IPS DF 4.7 (cell line): Measurements from ENCODE around the gene BAIAP2.
"Not testable (repeated sequence)": the region's sequence is repeated elsewhere in the genome, so short reads cannot be mapped to it uniquely, and the experiment has no call there.

Experiments used
- DNase-seq: peaks from one replicate; pipeline ENCODE4 v3.0.0-alpha.2; 2013; ENCODE audit warnings: low spot score; ENCODE audit errors: extremely low read depth

Gene BAIAP2

DNA sequence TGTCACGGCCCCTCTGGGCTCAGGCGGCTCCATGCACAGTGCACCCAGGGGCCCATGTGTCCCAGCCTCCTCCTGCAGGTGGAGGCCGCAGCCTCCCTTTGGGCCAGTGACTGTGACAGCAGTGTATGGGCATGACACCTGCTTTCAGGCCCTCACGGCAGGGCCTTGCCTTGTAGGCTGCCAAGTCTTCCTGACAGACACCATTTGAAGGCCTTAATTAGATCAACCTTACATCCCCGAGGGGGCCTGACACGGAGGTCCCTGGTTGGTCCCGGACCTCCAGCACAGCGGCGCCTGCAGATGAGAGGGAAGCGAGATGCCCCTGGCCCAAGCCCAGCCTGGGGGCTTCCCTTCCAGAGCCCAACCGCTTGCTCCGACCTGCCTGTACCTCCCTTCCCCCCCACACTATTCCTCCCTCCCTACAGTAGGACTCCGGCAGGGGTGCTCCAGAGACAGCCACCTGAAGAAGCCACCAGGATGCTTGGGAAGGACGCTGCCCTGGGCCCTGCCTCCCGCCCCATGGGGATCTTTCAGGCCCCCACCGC lies 31.9 kb downstream of the BAIAP2 start:
- no peak for DNase-seq

- no peak for DNase-seq
Measured at GRCh38 chr17:81067391-81067811, 32.5 kb downstream of the BAIAP2 start.

- no peak for DNase-seq
Measured at GRCh38 chr17:81068411-81069134, 33.6 kb downstream of the BAIAP2 start.

- DNase-seq: no peak
Measured at GRCh38 chr17:81069135-81069645, 34.2 kb downstream of the BAIAP2 start.

GRCh38 chr17:81070541-81071246 lies 35.7 kb downstream of the BAIAP2 start:
- DNase-seq: no peak

DNA sequence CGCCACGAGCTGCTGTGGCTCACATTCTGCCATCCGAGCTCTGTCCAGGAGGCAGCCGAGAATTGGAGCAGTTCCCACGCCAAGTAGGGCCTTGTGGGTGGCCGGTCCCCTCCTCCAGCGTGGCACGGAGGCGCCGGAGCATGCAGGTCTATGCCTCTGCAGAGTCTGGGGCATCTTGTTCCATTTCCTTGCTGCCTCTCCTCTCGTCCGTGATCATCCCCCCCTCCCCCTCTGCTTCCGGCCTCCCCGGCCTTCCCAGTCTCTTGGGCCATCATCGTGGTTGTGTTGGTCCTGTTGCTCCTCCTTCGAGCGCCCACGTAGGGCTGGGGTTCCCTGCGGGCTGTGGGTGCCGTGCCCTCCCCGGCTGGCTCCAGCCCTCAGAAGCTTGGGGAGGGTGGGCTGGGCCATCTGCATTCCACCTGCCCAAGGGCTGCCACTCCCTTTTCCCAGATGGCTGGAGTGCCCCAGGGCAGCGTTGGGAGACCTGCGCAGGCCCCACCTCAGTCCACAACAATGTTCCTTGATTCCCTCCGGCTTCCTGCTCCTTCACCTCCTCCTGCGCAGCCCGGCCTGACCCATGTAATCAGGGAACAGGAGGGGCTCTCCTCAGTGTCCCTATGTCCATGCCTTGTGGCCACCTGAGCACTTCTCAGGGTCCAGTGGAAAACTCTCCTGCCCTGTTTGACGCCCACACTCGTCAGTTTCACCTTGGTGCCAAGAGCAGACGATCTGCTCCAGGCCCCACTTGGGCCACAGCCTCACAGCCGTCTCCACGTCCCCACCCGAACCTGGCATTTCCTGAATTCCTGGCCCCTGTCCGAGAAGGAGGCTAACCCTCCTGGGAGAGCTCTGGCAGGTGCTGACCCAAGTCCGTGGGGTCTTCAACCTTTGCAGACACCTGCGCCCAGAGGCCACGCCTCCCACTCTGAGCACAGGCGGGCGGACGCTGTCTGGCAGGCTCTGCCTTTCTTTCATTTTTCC lies 37.1 kb downstream of the BAIAP2 start:
- DNase-seq: no peak

DNA sequence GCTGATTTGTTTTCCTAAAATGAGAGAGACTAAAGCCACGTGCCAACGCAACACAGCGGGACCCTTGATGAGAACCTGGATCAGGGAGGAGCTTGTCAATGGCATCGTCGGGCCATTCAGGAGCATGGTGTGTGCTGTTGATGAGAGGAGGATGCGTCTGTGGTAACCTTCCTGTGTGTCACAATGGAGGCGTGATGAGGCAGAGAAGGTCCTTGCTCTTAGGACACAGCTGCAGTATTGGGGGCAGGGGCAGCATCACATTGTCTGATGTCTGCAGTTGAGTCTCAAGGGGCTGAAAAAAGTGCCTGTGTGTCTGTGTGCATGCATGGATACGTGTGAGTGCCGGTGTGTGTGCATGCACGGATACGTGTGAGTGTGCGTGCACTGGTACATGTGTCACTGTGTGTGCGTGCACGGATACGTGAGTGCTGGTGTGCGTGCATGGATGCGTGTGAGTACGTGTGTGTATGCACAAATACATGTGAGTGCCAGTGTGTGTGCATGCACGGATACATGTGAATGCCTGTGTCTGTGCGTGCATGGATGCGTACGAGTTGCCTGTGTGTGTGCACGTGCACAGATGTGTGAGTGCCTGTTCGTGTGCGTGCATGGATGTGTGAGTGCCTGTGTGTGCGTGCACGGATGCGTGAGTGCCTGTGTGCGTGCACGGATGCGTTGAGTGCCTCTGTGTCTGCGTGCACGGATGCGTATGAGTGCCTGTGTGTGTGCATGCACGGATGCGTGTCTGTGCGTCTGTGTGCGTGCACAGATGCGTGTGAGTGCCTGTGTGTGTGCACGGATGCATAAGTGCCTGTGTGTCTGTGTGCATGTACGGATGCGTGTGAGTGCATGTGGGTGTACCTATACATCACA lies 39.3 kb downstream of the BAIAP2 start:
- no peak for DNase-seq

DNA sequence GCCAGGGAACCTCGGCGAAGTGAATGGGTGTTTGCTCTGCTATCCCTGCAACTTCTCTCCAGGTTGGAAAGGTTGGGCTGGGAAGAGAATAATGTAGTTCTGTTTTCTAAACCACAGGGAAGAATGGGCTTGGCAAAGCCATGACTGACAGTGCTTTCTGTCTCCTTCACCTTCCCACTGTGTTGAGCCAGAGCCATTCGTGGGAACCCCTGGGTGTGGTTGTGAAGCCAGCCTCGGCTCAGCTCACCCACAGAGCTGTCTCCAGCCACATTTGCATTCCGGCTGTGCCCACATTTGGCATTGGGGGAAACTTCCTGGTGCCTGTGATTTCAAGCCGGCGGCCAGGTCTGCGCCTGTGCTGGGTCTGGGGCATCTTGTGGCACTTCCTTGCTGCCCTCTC lies 39.9 kb downstream of the BAIAP2 start:
- no peak for DNase-seq

- no peak for DNase-seq
Measured at GRCh38 chr17:81075307-81075706, 40.4 kb downstream of the BAIAP2 start.

GRCh38 chr17:81076141-81076679 lies 41.3 kb downstream of the BAIAP2 start:
- DNase-seq: no peak

DNA sequence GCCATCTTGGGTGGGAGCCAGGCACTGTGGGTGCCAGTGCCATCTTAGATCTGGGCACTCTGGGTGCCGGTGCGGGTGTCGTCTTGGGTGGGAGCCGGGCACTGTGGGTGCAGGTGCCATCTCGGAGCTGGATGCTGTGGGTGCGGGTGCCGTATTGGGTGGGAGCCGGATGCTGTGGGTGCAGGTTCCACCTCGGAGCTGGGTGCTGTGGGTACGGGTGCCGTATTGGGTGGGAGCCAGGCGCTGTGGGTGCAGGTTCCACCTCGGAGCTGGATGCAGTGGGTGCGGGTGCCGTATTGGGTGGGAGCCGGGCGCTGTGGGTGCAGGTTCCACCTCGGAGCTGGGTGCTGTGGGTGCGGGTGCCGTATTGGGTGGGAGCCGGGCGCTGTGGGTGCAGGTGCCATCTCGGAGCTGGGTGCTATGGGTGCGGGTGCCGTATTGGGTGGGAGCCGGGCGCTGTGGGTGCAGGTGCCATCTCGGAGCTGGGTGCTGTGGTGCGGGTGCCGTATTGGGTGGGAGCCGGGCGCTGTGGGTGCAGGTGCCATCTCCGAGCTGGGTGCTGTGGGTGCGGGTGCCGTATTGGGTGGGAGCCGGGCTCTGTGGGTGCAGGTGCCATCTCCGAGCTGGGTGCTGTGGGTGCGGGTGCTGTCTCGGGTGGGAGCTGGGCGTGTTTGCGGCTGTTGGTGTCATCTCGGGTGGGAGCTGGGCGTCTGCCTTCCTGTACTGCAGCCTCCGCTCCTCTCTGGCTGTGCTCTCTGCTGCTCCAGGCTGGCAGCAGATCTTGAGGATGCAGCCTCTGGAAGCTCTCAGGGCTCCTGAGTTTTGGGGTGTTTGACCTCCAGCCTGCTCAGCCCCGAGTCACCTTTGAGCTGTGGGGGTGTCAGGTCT lies 43.3 kb downstream of the BAIAP2 start:
- not testable (repeated sequence) for DNase-seq

- DNase-seq: no peak
Measured at GRCh38 chr17:81080019-81080418, 45.1 kb downstream of the BAIAP2 start.

- no peak for DNase-seq
Measured at GRCh38 chr17:81081222-81082176, 46.5 kb downstream of the BAIAP2 start.

DNA sequence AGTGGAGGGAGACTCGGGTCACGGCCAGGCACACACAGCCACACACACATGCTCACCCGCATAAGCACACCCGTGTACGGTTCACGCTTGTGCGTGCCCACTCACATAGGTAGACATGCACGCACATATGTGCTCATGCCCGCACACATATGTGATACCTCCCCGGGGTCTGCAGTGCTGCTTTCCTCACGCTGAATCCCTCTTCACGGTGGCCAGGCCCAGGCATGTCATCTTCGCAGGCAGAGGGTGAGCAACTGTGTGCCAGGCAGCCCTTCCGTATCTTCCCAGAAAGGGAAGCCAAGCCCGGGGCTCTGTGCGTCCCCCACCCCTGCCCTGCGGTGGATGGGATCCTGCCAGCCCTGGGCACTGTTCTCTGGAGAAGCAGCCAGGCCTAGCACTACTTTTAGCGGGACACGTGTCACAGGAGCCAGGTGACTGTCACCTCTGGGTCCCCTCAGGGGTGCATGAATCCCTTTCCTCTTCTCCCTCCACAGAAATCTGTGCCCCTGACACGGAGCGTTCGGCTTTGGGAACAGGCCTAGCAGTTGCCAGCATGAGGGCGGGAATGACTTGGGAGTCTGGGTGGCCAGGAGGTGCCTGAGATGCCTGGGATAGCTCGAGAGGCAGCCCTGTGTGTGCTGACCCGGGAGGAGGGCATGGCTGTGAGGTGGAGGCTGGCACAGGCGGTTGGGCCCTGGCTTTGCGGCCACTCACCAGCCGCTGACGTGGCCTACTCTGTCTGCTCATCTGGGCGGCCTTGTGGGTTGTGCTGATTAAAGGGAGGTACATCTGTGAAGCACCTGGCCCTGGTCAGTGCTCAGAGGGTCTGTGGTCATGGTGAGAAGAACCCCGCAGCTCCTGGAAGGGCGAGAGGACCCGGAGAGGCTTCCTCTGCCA lies 47.5 kb downstream of the BAIAP2 start:
- DNase-seq: no peak

DNA sequence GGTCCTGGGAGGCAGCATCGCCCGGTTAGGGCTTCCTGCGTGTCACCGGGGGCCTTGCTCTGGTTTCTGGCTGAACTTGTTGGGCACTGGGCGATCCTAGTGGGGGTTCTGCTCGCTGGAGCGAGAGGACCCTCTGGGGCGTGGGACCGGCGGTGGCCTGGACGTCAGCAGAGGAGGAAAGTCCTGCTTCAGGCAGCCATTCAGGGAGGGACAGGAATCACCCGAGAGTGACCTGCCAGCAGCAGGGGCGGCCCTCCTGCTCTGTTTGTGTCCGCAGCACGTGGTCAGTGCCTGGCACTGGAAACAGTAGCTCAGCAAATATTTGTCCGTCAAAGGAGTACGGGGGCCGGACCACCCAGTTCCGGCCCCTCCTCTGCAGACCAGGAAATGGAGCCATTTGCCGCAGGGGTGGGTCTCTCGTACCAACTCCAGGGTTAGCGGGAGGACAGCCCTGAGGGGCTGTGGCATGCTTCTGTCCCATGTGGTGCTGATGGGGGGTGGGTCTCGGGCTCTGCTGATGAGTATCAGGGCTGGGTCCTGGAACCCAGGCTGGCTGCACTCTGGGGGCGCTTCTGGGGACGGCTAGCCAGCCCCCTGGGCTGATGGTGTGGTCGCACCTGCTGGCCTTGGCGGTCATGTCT lies 48.3 kb downstream of the BAIAP2 start:
- no peak for DNase-seq

DNA sequence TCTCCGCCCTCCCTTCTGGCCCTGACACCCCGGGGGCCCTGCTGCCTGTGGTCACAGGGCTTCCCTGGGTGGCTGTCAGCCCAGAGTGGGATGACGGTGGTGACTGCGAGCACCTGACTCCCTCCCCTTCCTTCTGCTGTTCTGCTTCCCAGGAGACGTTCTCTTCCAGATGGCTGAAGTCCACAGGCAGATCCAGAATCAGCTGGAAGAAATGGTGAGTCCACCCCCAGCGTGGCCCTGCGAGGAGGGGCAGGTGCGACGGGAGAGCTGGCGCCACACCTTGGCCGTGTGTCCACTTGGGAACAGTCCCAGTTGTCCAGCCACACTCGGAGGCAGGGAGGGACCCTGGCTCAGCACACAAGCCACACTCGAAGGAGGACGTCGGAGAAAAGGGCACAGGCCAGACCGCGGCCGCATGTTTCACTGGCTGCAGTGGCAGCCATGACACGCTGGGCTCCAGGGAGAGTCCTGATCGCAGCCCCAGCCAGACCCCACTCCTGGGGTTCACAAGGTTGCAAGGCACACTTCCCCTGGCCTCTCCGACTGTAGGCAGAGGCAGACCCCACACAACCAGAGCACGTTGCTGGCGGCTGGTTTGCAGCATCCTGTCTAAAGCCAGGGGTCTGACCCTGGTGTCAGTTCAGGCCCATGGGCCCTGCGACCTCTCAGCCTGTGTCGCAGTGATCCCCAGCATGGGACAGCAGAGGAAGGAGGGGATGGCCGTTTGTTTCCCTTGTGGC lies 49.9 kb downstream of the BAIAP2 start:
- no peak for DNase-seq
